Gastrocnemius medialis (tissue), 4 donors: ENCODE data around the gene GALNT15.

Source experiments
- POLR2A ChIP-seq, 2 donors: fragments of 450-650 bp; IDR thresholded peaks; one replicate each; pipeline ENCODE4 v1.6.1; 2017; ENCODE audit warnings: antibody characterized with exemption in 2 of 2, mild to moderate bottlenecking in 2 of 2, moderate library complexity in 2 of 2
- TF ChIP-seq, protein P1 (sequence below), 5 experiments: fragments of 450-650 bp in 3 of 5; fragments of 200-600 bp in 2 of 5; sonication (generic) in 2 of 5; IDR thresholded peaks in 4 of 5; conservative IDR thresholded peaks in 1 of 5; 1 replicate in 4 of 5; 2 replicates in 1 of 5; pipeline ENCODE4 v1.5.1; 2016 to 2019; ENCODE audit warnings: antibody characterized with exemption in 5 of 5, mild to moderate bottlenecking in 3 of 5, moderate library complexity in 3 of 5

DNA sequence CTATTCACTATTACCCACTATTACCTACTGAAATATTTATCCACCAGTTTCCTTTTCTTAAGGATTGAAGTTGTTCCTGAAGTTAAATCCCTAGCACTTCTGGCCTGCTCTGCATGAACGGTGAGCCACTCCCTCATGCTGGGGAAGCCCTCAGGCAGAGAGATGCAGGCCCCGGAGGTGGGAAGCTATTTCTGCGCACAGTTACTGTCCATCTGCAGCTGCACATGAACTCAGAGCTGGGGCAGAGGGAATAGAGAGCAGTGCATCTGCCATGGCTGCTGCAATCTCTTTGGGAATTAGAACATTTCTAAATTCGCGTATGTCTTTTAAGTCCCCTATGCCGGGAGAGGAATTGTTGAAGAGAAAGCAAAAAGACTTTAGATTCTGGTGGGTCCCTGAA, 6.3 kb upstream of the GALNT15 start:
- no peak for TF ChIP-seq POLR2A (IDR thresholded peaks at IDR 0.05)
- TF ChIP-seq, protein P1, sequence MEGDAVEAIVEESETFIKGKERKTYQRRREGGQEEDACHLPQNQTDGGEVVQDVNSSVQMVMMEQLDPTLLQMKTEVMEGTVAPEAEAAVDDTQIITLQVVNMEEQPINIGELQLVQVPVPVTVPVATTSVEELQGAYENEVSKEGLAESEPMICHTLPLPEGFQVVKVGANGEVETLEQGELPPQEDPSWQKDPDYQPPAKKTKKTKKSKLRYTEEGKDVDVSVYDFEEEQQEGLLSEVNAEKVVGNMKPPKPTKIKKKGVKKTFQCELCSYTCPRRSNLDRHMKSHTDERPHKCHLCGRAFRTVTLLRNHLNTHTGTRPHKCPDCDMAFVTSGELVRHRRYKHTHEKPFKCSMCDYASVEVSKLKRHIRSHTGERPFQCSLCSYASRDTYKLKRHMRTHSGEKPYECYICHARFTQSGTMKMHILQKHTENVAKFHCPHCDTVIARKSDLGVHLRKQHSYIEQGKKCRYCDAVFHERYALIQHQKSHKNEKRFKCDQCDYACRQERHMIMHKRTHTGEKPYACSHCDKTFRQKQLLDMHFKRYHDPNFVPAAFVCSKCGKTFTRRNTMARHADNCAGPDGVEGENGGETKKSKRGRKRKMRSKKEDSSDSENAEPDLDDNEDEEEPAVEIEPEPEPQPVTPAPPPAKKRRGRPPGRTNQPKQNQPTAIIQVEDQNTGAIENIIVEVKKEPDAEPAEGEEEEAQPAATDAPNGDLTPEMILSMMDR (IDR thresholded peaks at IDR 0.05 in 4 of 5, conservative IDR thresholded peaks at IDR 0.05 in 1 of 5) = no peak
